ENCODE data around the gene MPDZ.

DNA sequence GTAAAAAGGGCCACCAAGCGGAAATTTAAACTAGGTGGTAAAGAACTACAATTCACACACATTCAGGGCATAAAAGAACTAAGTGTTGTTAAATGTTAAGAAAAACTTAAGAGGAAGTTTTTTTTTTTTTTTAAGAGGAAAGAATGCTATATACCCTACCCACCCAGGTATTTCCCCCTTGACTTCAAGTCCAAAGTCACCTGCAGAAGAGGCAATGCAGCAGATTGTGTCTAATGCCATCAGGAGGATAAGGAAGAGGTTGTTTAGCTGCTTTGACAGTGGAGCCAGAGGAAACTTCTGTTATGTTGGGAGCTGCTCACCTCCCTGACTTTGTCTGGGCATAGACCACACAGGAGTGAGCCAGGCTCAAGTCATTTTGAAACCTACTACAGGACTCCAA, 69.2 kb downstream of the MPDZ start:
- TF ChIP-seq TAF1 (IDR thresholded peaks at IDR 0.05; ENCODE audit: borderline replicate concordance, low read depth, low read length) (no peak), POLR2A (IDR thresholded peaks at IDR 0.05; ENCODE audit: low read depth, low read length) (no peak), POLR2AphosphoS5 (IDR thresholded peaks at IDR 0.05; ENCODE audit: low read depth, low read length) (no peak)
